ENCODE results near the gene XYLT2.

Gene XYLT2

DNA sequence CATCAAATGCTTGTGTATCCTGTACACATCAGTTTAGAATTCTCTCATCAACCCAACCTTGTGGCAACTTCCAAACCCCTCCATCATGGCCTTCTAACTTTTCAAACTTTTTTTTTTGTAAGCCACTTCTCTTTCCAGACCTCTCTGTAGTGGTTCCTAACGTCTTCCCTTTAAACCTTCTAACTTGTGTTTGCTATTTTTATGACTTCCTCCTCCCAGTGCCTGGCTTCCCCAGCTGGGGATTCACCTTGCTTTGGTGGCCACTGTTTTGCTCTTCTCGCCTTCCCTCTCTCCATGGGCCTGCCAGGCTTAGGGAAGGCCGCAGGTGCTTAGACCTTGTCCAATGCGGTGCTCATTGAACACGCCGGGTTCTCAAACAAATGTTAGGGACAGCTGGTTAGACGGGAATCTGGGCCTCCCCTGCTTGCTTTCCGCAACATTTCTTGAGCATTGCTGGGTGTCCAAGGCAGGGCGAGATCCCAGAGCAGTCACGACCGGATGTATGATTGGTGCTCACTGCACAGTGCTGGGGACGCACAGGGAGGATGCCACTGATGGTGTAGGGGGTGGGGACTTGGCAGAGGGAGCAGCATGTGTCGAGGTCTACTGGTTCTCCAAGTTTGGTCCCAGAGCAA, 1.1 kb upstream of the XYLT2 start:
- no peak for DNase-seq (ENCODE audit: low read depth in 1 of 2, low spot score in 1 of 2)
- Histone ChIP-seq H3K4me3 (replicated peaks; ENCODE audit: insufficient read depth, low read length) (no peak overlapping the region), H3K27ac (replicated peaks) (no peak overlapping the region), H3K27me3 (ENCODE audit: insufficient read depth, poor library complexity, severe bottlenecking) (no peaks in the 10 kb centered on the region)
- TF ChIP-seq, protein P1, sequence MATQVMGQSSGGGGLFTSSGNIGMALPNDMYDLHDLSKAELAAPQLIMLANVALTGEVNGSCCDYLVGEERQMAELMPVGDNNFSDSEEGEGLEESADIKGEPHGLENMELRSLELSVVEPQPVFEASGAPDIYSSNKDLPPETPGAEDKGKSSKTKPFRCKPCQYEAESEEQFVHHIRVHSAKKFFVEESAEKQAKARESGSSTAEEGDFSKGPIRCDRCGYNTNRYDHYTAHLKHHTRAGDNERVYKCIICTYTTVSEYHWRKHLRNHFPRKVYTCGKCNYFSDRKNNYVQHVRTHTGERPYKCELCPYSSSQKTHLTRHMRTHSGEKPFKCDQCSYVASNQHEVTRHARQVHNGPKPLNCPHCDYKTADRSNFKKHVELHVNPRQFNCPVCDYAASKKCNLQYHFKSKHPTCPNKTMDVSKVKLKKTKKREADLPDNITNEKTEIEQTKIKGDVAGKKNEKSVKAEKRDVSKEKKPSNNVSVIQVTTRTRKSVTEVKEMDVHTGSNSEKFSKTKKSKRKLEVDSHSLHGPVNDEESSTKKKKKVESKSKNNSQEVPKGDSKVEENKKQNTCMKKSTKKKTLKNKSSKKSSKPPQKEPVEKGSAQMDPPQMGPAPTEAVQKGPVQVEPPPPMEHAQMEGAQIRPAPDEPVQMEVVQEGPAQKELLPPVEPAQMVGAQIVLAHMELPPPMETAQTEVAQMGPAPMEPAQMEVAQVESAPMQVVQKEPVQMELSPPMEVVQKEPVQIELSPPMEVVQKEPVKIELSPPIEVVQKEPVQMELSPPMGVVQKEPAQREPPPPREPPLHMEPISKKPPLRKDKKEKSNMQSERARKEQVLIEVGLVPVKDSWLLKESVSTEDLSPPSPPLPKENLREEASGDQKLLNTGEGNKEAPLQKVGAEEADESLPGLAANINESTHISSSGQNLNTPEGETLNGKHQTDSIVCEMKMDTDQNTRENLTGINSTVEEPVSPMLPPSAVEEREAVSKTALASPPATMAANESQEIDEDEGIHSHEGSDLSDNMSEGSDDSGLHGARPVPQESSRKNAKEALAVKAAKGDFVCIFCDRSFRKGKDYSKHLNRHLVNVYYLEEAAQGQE (IDR thresholded peaks at IDR 0.05; ENCODE audit: insufficient replicate concordance, low read depth): no peak
- TF ChIP-seq GABPA (IDR thresholded peaks at IDR 0.05; ENCODE audit: low read depth): no peak
- TF ChIP-seq, protein P2, sequence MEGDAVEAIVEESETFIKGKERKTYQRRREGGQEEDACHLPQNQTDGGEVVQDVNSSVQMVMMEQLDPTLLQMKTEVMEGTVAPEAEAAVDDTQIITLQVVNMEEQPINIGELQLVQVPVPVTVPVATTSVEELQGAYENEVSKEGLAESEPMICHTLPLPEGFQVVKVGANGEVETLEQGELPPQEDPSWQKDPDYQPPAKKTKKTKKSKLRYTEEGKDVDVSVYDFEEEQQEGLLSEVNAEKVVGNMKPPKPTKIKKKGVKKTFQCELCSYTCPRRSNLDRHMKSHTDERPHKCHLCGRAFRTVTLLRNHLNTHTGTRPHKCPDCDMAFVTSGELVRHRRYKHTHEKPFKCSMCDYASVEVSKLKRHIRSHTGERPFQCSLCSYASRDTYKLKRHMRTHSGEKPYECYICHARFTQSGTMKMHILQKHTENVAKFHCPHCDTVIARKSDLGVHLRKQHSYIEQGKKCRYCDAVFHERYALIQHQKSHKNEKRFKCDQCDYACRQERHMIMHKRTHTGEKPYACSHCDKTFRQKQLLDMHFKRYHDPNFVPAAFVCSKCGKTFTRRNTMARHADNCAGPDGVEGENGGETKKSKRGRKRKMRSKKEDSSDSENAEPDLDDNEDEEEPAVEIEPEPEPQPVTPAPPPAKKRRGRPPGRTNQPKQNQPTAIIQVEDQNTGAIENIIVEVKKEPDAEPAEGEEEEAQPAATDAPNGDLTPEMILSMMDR (IDR thresholded peaks at IDR 0.05; ENCODE audit: insufficient read depth, low read length): no peak
- no peak for TF ChIP-seq POLR2AphosphoS5 (IDR thresholded peaks at IDR 0.05; ENCODE audit: low read depth)
- peak; percentile 52; the same call in 1 of the 2 replicates for TF ChIP-seq SPI1 (IDR thresholded peaks at IDR 0.05; ENCODE audit: borderline replicate concordance, low read depth)

DNA sequence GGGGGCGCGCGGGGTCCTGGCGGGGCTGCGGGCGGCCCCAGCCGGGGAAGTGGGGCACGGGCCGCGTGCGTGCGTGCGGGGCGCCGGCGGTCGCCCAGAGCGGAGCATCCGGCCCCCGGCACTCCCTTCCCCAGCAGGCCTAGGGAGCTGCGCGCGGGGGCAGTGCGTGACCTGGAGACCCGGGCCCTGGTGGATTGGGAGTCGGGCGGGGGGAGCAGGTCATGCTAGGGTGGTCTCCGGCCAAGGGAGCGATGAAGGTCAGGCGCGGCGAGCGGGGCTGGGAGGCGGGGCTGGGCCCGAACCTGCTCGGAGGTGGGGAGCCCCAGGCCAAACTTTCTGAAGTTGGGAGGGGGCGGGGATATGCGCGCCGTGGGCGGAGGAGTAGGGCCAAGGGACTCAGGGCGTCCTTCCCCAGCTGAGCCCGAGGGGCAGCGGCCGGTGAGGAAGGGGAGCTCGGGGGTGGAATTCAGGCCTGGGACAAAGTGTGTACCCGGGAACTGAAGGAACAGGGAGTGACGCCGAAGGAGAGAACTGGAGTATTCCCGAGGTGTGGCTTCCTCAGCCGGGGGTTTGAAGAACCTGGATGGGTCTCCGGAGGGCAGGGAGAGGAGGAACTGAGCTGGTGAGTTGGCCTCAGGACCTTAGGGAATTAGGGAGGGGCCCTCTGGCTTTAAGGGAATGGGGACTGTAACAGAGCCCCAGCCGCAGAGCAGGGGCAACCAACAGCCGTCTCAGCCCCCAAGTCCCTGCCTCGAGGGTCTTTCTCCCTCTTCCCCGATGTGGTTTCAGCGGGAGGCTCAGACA, 589 bp downstream of the XYLT2 start:
- peak; percentile 29 to 56 for DNase-seq (ENCODE audit: low read depth in 1 of 2, low spot score in 1 of 2)
- Histone ChIP-seq H3K27me3 (ENCODE audit: insufficient read depth, poor library complexity, severe bottlenecking) (no peaks in the 10 kb centered on the region), H3K27ac (replicated peaks) (peak overlapping the region; percentile 71), H3K4me3 (replicated peaks; ENCODE audit: insufficient read depth, low read length) (peak overlapping the region; percentile 60)
- TF ChIP-seq GABPA (IDR thresholded peaks at IDR 0.05; ENCODE audit: low read depth) (no peak), POLR2AphosphoS5 (IDR thresholded peaks at IDR 0.05; ENCODE audit: low read depth) (0 out of 2 replicates have a peak, but pooled peaks have one; percentile 0)

DNA sequence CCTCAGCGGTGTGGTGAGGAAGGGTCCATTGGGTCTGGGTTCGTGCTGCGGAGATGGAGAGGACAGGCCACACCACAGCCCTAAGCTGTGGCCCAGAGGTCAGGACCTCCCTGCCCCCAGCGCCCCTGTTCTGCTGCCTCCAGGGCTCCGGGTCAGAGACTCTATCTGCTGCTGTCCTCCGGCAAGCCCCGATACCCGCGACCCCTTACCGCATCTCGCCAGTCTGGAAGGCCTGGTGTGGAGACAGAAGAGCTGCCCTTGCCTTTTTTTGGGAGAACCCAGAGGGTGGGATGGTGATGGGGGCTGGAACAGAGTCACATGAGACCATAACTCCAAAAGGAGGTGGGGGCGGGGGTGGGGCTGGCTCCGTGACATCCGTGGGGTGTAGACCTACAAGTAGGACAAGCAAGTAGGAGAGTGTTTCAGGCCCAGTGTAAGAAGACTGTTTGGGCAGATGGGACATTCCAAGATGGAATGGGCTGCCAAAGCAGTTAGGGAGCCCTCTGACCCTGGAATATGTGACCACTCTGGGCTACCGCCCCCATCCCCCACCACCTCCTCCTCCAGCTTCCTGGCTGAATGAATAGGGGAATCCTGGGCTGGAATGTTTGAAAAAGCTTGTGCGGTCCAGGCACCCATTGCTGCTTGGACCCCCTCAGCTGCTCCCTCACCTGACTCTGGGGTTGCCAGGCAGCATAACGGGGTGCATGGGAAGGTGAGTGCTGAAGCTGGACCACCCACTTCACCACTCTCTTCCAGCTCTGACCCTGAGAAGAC, 1.4 kb downstream of the XYLT2 start:
- DNase-seq (ENCODE audit: low read depth in 1 of 2, low spot score in 1 of 2): no peak
- no peak overlapping the region; the same call in 1 of the 2 replicates for H3K27ac ChIP-seq (replicated peaks)
- TF ChIP-seq SPI1 (IDR thresholded peaks at IDR 0.05; ENCODE audit: borderline replicate concordance, low read depth): no peak
- no peak for TF ChIP-seq POLR2AphosphoS5 (IDR thresholded peaks at IDR 0.05; ENCODE audit: low read depth)
- TF ChIP-seq, protein P2 (IDR thresholded peaks at IDR 0.05; ENCODE audit: insufficient read depth, low read length): no peak
- no peak for TF ChIP-seq GABPA (IDR thresholded peaks at IDR 0.05; ENCODE audit: low read depth)
- TF ChIP-seq, protein P1 (IDR thresholded peaks at IDR 0.05; ENCODE audit: insufficient replicate concordance, low read depth): no peak
- H3K4me3 ChIP-seq (replicated peaks; ENCODE audit: insufficient read depth, low read length): peak overlapping the region; percentile 60
- no peaks in the 10 kb centered on the region for H3K27me3 ChIP-seq (ENCODE audit: insufficient read depth, poor library complexity, severe bottlenecking)

DNA sequence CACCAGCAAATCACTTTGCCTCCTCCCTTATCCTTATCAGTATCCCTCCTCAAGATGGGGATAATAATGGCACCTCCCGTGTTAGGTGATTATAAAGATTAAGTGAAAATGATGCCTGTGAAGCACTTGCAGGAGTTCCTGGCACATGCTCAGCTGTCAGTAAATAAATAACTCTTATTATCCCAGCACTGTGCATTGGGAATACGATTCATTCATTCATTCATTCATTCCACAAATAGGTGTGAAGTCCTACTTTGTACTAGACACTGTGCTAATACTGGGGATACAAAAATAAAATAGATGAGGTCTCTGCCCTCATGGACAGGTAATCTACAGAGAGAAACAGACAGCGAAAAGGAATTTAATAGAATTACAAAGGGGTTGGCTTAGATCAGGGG, 2.0 kb downstream of the XYLT2 start:
- no peak overlapping the region for H3K4me3 ChIP-seq (replicated peaks; ENCODE audit: insufficient read depth, low read length)
- no peak for DNase-seq (ENCODE audit: low read depth in 1 of 2, low spot score in 1 of 2)
- no peak overlapping the region for H3K27ac ChIP-seq (replicated peaks)

More for the DNA sequence above, 2.0 kb downstream of the XYLT2 start:
- TF ChIP-seq, protein P2 (IDR thresholded peaks at IDR 0.05; ENCODE audit: insufficient read depth, low read length): no peak
- TF ChIP-seq POLR2AphosphoS5 (IDR thresholded peaks at IDR 0.05; ENCODE audit: low read depth) (no peak), SPI1 (IDR thresholded peaks at IDR 0.05; ENCODE audit: borderline replicate concordance, low read depth) (no peak), GABPA (IDR thresholded peaks at IDR 0.05; ENCODE audit: low read depth) (no peak)
- TF ChIP-seq, protein P1 (IDR thresholded peaks at IDR 0.05; ENCODE audit: insufficient replicate concordance, low read depth): no peak
- H3K27me3 ChIP-seq (ENCODE audit: insufficient read depth, poor library complexity, severe bottlenecking): no peaks in the 10 kb centered on the region

Measured in HL-60 (cell line).